ENCODE data around the gene GLG1. TPM values are rescaled to one million over a fixed set of nuclear protein-coding genes. Genes with fewer than 3 reads are reported as not detected.

Gene GLG1
- total RNA-seq, 1 donor from 2014 or later: 97.1 TPM

DNA sequence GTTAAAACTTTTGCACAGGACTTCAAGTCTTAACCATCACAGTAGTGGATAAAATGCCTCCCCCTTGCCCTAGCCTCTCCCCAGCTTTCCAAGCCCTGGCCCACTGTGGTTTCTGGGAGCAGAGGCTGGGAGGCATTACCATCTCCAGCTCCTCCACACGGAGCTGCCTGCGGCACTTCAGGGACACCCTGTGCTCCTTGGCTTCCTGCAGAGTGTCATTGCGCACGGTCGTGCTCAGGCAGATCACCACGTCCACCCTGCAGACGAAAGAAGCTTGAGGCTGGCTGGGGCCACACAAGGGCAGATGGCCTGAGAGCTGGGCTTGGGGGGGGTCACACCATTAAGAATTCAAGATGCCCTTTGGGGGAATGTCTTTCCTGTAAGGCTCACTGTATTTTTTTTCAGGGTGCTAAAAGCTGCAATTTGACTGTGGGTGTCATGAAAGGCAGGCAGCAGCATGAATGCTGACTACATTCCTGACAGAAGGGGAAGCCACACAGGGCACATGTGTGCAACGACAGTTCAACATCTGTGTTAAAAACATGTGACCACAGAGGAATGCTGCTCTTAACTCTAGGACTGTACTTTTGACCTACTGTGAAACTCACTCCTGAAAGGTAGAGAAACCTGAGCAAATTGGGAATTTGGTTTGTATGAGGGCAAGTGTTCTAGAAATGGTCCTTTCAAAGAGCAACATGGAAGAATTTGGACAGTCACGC is 137.9 kb downstream of the GLG1 start:
- Histone ChIP-seq H3K27me3 (ENCODE audit: control insufficient read depth in 3 of 3, insufficient read depth in 3 of 3, low read length in 3 of 3) (no peaks in the 10 kb centered on the region), H3K4me3 (ENCODE audit: low read length in 3 of 3) (no peak overlapping the region), H3K4me1 (ENCODE audit: control insufficient read depth in 3 of 3, insufficient read depth in 3 of 3, low read length in 3 of 3) (no peaks in the 10 kb centered on the region), H3K9ac (ENCODE audit: low read depth in 1 of 3, low read length in 3 of 3) (no peak overlapping the region), H3K27ac (ENCODE audit: low read depth, low read length) (no peak overlapping the region), H3K9me3 (ENCODE audit: control insufficient read depth in 3 of 3, low read length in 3 of 3) (no peaks in the 10 kb centered on the region), H3K36me3 (ENCODE audit: control insufficient read depth in 3 of 3, insufficient read depth in 3 of 3, low read length in 3 of 3) (peaks cover 52 to 85% (median 79%) of the 10 kb centered on the region in 3 donors)

DNA sequence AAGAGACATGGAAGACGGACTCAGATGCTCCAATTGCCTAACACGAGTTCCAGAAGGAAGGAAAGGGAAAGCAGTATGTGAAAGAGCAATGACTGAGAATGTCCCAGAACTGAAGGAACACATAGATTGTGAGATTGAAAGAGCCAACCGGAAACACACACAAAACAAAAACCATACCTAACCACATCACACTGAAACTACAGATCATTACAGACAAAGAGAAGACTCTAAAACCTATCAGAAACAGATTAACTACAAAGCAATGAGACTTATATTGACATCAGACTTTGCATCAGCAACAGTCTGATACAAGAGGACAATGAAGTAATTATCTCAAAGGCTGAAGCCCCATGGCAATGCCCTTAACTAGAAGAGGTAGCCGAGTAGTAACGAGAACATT is 140.0 kb downstream of the GLG1 start:
- no peaks in the 10 kb centered on the region for H3K9me3 ChIP-seq (ENCODE audit: control insufficient read depth in 3 of 3, low read length in 3 of 3)
- H3K9ac ChIP-seq (ENCODE audit: low read depth in 1 of 3, low read length in 3 of 3): no peak overlapping the region
- no peaks in the 10 kb centered on the region for H3K27me3 ChIP-seq (ENCODE audit: control insufficient read depth in 3 of 3, insufficient read depth in 3 of 3, low read length in 3 of 3)
- no peak overlapping the region for H3K4me3 ChIP-seq (ENCODE audit: low read length in 3 of 3)
- H3K36me3 ChIP-seq (ENCODE audit: control insufficient read depth in 3 of 3, insufficient read depth in 3 of 3, low read length in 3 of 3): peaks cover 60 to 91% (median 82%) of the 10 kb centered on the region in 3 donors
- H3K4me1 ChIP-seq (ENCODE audit: control insufficient read depth in 3 of 3, insufficient read depth in 3 of 3, low read length in 3 of 3): no peaks in the 10 kb centered on the region
- no peak overlapping the region for H3K27ac ChIP-seq (ENCODE audit: low read depth, low read length)

DNA sequence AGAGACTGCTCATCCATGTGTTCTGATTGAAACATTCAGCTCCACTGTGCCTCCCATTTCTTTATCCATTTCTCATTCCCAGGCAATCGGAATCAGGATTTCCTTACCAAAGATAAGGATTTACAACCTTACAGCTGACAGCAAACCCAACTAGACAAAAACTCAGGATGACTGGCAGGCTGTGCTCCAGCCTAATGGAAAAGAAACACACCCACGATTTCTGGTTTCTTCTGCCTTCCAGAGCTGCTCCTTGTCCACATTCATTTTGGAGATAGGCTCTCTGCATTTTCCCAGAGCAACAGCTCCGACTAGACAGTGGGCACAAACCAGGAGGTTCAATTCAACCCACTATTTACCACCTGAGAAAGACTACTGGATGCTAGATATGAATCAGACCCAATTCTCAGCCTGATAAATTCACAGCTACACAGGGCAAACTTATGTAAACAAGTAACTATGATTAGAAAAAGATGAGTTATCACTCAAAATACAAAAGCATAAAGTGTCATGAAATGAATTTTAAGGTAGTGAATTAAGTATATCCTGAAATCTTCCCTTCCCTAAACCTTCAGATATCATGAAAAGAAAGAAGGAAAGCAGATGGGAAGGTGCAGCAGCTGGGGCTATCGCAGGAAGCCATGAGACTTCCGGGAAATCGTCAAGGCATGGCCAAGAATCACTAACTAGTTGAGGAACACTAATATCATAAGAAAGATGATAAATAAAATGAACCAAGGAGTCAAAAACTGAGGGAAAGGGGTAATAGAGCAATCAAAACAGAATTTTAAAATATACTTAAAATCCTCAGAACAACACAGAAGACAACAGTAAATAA is 140.8 kb downstream of the GLG1 start:
- H3K9me3 ChIP-seq (ENCODE audit: control insufficient read depth in 3 of 3, low read length in 3 of 3): no peaks in the 10 kb centered on the region
- H3K27ac ChIP-seq (ENCODE audit: low read depth, low read length): no peak overlapping the region
- peaks cover 58 to 86% (median 79%) of the 10 kb centered on the region in 3 donors for H3K36me3 ChIP-seq (ENCODE audit: control insufficient read depth in 3 of 3, insufficient read depth in 3 of 3, low read length in 3 of 3)
- no peak overlapping the region for H3K4me3 ChIP-seq (ENCODE audit: low read length in 3 of 3)
- no peaks in the 10 kb centered on the region for H3K27me3 ChIP-seq (ENCODE audit: control insufficient read depth in 3 of 3, insufficient read depth in 3 of 3, low read length in 3 of 3)
- no peak overlapping the region for H3K9ac ChIP-seq (ENCODE audit: low read depth in 1 of 3, low read length in 3 of 3)
- H3K4me1 ChIP-seq (ENCODE audit: control insufficient read depth in 3 of 3, insufficient read depth in 3 of 3, low read length in 3 of 3): no peaks in the 10 kb centered on the region

DNA sequence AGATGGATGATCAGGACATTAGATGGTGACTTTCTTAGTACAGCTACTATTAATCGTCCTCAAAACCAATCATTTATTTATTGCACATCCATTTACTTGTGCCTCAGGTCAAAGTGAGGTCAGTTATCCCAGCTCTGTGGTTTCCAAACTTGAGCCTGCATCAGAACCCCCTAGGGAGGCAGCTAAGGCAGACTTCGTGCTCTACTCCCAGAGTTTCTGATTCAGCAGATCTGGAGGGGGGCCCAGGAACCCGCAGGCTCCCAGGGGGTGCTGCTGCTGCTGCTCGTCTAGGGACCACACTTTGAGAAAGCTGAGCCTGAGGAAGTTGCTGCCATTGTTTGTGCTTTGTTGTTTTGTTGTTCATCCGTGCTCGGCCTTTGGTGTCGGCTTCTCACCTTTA is 141.6 kb downstream of the GLG1 start:
- H3K9me3 ChIP-seq (ENCODE audit: control insufficient read depth in 3 of 3, low read length in 3 of 3): no peaks in the 10 kb centered on the region
- H3K4me3 ChIP-seq (ENCODE audit: low read length in 3 of 3): no peak overlapping the region
- no peak overlapping the region for H3K9ac ChIP-seq (ENCODE audit: low read depth in 1 of 3, low read length in 3 of 3)
- peaks cover 57 to 87% (median 79%) of the 10 kb centered on the region in 3 donors for H3K36me3 ChIP-seq (ENCODE audit: control insufficient read depth in 3 of 3, insufficient read depth in 3 of 3, low read length in 3 of 3)
- no peak overlapping the region for H3K27ac ChIP-seq (ENCODE audit: low read depth, low read length)
- no peaks in the 10 kb centered on the region for H3K4me1 ChIP-seq (ENCODE audit: control insufficient read depth in 3 of 3, insufficient read depth in 3 of 3, low read length in 3 of 3)
- H3K27me3 ChIP-seq (ENCODE audit: control insufficient read depth in 3 of 3, insufficient read depth in 3 of 3, low read length in 3 of 3): no peaks in the 10 kb centered on the region

DNA sequence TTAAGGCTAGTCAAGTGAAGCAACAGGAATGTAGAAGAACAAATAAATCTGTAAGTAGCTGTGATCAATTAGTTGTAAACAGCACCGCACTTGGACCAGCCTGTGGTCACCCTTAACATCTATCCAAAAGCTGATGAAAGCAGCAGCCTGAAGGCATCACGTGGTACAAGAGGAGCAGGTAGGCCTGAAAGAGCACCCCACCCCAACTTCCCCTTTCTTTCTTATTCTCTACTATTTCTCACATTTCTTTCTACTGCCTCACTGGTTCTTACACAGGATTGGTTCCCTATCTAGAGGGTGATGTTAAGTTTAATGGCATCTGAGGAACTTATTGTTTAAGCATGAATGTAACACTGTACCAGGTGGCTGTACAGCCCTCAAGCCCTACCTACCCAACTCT is 143.0 kb downstream of the GLG1 start:
- no peak overlapping the region for H3K9ac ChIP-seq (ENCODE audit: low read depth in 1 of 3, low read length in 3 of 3)

DNA sequence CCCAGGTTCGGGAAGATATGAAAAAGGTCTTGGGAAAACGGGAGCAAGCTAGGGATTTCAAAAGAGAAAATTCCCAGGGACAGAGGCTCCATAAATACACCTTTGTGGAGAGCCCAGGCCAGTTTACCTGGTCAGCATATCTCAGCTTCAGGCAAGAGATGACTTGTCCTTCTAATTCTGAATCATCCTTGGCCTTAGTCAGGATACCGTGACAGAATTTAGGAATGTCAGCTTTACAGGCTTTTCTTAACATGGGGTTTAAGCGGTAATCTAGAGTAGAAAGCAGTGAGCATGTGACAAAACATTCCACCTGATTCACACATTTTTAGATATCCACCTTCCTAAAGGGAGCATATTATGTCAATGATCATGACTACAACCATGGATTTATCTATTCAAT is 144.6 kb downstream of the GLG1 start:
- H3K4me3 ChIP-seq (ENCODE audit: low read length in 3 of 3): no peak overlapping the region
- H3K9me3 ChIP-seq (ENCODE audit: control insufficient read depth in 3 of 3, low read length in 3 of 3): no peaks in the 10 kb centered on the region
- H3K27ac ChIP-seq (ENCODE audit: low read depth, low read length): no peak overlapping the region
- H3K27me3 ChIP-seq (ENCODE audit: control insufficient read depth in 3 of 3, insufficient read depth in 3 of 3, low read length in 3 of 3): no peaks in the 10 kb centered on the region
- H3K4me1 ChIP-seq (ENCODE audit: control insufficient read depth in 3 of 3, insufficient read depth in 3 of 3, low read length in 3 of 3): no peaks in the 10 kb centered on the region
- H3K9ac ChIP-seq (ENCODE audit: low read depth in 1 of 3, low read length in 3 of 3): no peak overlapping the region
- H3K36me3 ChIP-seq (ENCODE audit: control insufficient read depth in 3 of 3, insufficient read depth in 3 of 3, low read length in 3 of 3): peaks cover 45 to 79% (median 69%) of the 10 kb centered on the region in 3 donors

More for the DNA sequence above, 143.0 kb downstream of the GLG1 start:
- no peaks in the 10 kb centered on the region for H3K27me3 ChIP-seq (ENCODE audit: control insufficient read depth in 3 of 3, insufficient read depth in 3 of 3, low read length in 3 of 3)
- H3K4me1 ChIP-seq (ENCODE audit: control insufficient read depth in 3 of 3, insufficient read depth in 3 of 3, low read length in 3 of 3): no peaks in the 10 kb centered on the region
- no peak overlapping the region for H3K4me3 ChIP-seq (ENCODE audit: low read length in 3 of 3)
- no peak overlapping the region for H3K27ac ChIP-seq (ENCODE audit: low read depth, low read length)
- no peaks in the 10 kb centered on the region for H3K9me3 ChIP-seq (ENCODE audit: control insufficient read depth in 3 of 3, low read length in 3 of 3)
- H3K36me3 ChIP-seq (ENCODE audit: control insufficient read depth in 3 of 3, insufficient read depth in 3 of 3, low read length in 3 of 3): peaks cover 51 to 81% (median 69%) of the 10 kb centered on the region in 3 donors

DNA sequence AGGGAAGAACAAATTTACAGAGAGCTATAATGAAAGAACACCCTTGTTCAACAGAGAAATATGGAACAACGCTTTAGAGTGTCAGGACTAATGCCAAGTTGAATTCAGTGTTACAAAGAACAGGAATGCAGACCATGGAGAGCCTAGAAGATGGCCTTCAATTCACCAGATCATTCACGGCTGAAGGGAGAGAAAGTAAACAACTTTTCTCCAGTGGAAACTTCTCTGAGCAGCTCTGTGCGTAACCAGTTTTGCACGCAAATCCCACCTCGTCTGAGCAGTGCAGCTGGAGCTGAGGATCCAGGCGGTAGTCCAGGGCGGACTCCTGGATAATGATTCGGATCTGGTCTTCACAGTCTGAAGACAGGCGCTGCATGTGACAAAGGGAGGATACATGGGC is 145.1 kb downstream of the GLG1 start:
- no peak overlapping the region for H3K9ac ChIP-seq (ENCODE audit: low read depth in 1 of 3, low read length in 3 of 3)

DNA sequence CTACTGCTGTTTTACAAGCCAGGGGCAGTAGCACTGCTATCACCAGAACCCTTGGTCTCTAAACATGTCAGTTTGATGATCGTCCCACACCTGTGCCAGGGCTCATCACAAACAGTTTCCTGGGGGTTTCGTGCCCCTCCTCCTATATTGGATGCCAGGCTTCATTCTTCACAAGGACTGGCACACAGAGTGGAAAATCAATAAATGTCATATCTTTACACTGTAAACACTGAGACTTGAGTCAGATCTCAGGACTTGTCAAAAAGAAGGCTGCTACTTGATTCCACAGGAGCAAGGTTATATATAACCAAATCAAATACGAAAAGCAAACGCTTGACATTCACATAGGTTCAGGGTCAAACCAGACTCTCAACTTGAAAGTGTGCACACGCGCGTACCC is 146.4 kb downstream of the GLG1 start:
- Histone ChIP-seq H3K9me3 (ENCODE audit: control insufficient read depth in 3 of 3, low read length in 3 of 3) (no peaks in the 10 kb centered on the region), H3K27me3 (ENCODE audit: control insufficient read depth in 3 of 3, insufficient read depth in 3 of 3, low read length in 3 of 3) (no peaks in the 10 kb centered on the region), H3K27ac (ENCODE audit: low read depth, low read length) (no peak overlapping the region), H3K4me3 (ENCODE audit: low read length in 3 of 3) (no peak overlapping the region), H3K36me3 (ENCODE audit: control insufficient read depth in 3 of 3, insufficient read depth in 3 of 3, low read length in 3 of 3) (peaks cover 44 to 84% (median 68%) of the 10 kb centered on the region in 3 donors), H3K9ac (ENCODE audit: low read depth in 1 of 3, low read length in 3 of 3) (no peak overlapping the region), H3K4me1 (ENCODE audit: control insufficient read depth in 3 of 3, insufficient read depth in 3 of 3, low read length in 3 of 3) (no peaks in the 10 kb centered on the region)

More for the DNA sequence above, 145.1 kb downstream of the GLG1 start:
- no peaks in the 10 kb centered on the region for H3K27me3 ChIP-seq (ENCODE audit: control insufficient read depth in 3 of 3, insufficient read depth in 3 of 3, low read length in 3 of 3)
- no peak overlapping the region for H3K4me3 ChIP-seq (ENCODE audit: low read length in 3 of 3)
- H3K9me3 ChIP-seq (ENCODE audit: control insufficient read depth in 3 of 3, low read length in 3 of 3): no peaks in the 10 kb centered on the region
- H3K36me3 ChIP-seq (ENCODE audit: control insufficient read depth in 3 of 3, insufficient read depth in 3 of 3, low read length in 3 of 3): peaks cover 44 to 79% (median 66%) of the 10 kb centered on the region in 3 donors
- no peak overlapping the region for H3K27ac ChIP-seq (ENCODE audit: low read depth, low read length)
- H3K4me1 ChIP-seq (ENCODE audit: control insufficient read depth in 3 of 3, insufficient read depth in 3 of 3, low read length in 3 of 3): no peaks in the 10 kb centered on the region

DNA sequence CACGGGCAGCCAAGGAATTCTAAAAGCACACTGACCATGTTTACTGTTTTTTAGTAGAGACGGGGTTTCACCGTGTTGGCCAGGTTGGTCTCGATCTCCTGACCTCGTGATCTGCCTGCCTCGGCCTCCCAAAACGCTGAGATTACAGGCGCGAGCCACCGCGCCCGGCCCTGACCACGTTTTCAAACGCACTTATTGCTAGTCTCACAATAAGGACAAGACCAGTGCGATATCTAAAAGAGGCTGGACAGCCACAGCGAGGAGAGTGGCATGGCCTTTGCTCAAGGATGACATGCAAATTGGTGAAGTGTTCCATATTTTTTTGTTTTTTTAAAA is 150.7 kb downstream of the GLG1 start:
- H3K9me3 ChIP-seq (ENCODE audit: control insufficient read depth in 3 of 3, low read length in 3 of 3): no peaks in the 10 kb centered on the region
- H3K4me3 ChIP-seq (ENCODE audit: low read length in 3 of 3): no peak overlapping the region
- no peak overlapping the region for H3K27ac ChIP-seq (ENCODE audit: low read depth, low read length)
- no peak overlapping the region for H3K9ac ChIP-seq (ENCODE audit: low read depth in 1 of 3, low read length in 3 of 3)
- no peaks in the 10 kb centered on the region for H3K27me3 ChIP-seq (ENCODE audit: control insufficient read depth in 3 of 3, insufficient read depth in 3 of 3, low read length in 3 of 3)
- no peaks in the 10 kb centered on the region for H3K4me1 ChIP-seq (ENCODE audit: control insufficient read depth in 3 of 3, insufficient read depth in 3 of 3, low read length in 3 of 3)
- peaks cover 53 to 77% (median 61%) of the 10 kb centered on the region in 3 donors for H3K36me3 ChIP-seq (ENCODE audit: control insufficient read depth in 3 of 3, insufficient read depth in 3 of 3, low read length in 3 of 3)

DNA sequence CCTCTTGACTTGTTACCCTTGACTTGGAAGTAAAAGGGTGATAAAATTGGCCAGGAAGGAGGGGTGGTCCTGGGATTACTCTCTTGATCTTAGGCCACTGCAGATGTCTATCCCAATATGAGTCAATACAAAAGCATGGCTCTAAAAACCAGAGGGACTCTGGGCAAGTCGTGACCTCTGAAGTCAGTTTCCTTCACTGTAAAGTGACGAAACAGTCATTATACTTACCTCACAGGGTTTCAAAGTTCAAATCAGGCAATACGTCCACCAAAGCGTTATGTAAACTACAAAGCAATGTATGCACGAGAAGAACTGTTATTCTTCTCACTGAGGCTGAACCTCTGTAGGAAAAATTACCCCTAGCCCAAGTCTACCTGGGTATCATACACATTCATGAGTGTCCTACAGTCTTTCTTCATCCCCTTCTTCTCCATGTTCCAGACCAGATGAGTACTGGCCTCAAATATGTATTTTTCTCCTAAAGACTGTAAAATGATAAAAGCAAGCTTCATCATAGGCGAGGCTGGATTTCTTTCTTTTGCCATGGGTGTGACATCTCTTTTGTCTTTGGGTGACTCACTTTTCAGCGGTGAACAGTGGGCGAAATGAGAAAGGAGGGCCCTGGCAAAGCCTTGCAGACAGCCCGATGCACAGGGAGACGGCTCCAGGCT is 151.2 kb downstream of the GLG1 start:
- Histone ChIP-seq H3K4me1 (ENCODE audit: control insufficient read depth in 3 of 3, insufficient read depth in 3 of 3, low read length in 3 of 3) (no peaks in the 10 kb centered on the region), H3K9me3 (ENCODE audit: control insufficient read depth in 3 of 3, low read length in 3 of 3) (no peaks in the 10 kb centered on the region), H3K36me3 (ENCODE audit: control insufficient read depth in 3 of 3, insufficient read depth in 3 of 3, low read length in 3 of 3) (peaks cover 56 to 80% (median 63%) of the 10 kb centered on the region in 3 donors), H3K27me3 (ENCODE audit: control insufficient read depth in 3 of 3, insufficient read depth in 3 of 3, low read length in 3 of 3) (no peaks in the 10 kb centered on the region), H3K9ac (ENCODE audit: low read depth in 1 of 3, low read length in 3 of 3) (no peak overlapping the region), H3K4me3 (ENCODE audit: low read length in 3 of 3) (no peak overlapping the region), H3K27ac (ENCODE audit: low read depth, low read length) (no peak overlapping the region)

Data from skeletal muscle tissue (tissue), 4 donors.